Pancreas (tissue), 10 donors: ENCODE data around the gene BEST2. TPM values are rescaled to one million over a fixed set of nuclear protein-coding genes. Genes with fewer than 3 reads are reported as not detected.

Experiments used
- ATAC-seq, 4 donors: fragments of 200-7000 bp; cut with Tn5 transposase; one replicate each; pipeline versions ENCODE4 v1.8.0 to v1.9.1; 2020; ENCODE audit warnings: mild to moderate bottlenecking in 4 of 4, moderate library complexity in 4 of 4
- DNase-seq, 6 donors: peaks; one replicate each; pipeline ENCODE4 v3.0.0-alpha.2; 2020
- FAIRE-seq: peaks from 2 replicates; lab custom pipeline; 2012; peaks lifted over from hg19 to GRCh38; lab: Jason Lieb, UNC
- H3K27ac ChIP-seq, 4 donors: fragments of 200-600 bp; sonication (generic); 1 replicate in 3 of 4; 2 replicates in 1 of 4; pipeline versions ENCODE4 v1.5.0 to v1.8.0; 2020
- H3K27me3 ChIP-seq, 4 donors: fragments of 200-600 bp; one replicate each; pipeline ENCODE4 v1.8.0; 2021
- H3K36me3 ChIP-seq, 3 donors: fragments of 200-600 bp; sonication (generic) in 1 of 3; one replicate each; pipeline versions ENCODE4 v1.5.0 to v1.8.0; 2020 to 2021
- H3K4me1 ChIP-seq, 3 donors: fragments of 200-600 bp; one replicate each; pipeline ENCODE4 v1.8.0; 2021
- H3K4me3 ChIP-seq, 4 donors: fragments of 200-600 bp; sonication (generic) in 2 of 4; one replicate each; pipeline versions ENCODE4 v1.5.0 to v1.8.0; 2020 to 2021
- H3K9me3 ChIP-seq, 4 donors: fragments of 200-600 bp; one replicate each; pipeline ENCODE4 v1.8.0; 2021
- WGBS, 2 donors: extraction: QIAGEN DNeasy Blood & Tissue Kit; methylation state at CpG; one replicate each; pipeline ENCODE4 v1.1.7; 2013; 5-methylcytosine and 5-hydroxymethylcytosine counted together
- intact Hi-C, 3 donors: fragments of 100-400 bp; cut with DNase I; formaldehyde crosslinking; loops; one replicate each; pipeline versions ENCODE4 v1.11.1 to v1.14.2; 2022
- polyA plus RNA-seq, 2 donors: library from polyadenylated mRNA; stranded (reverse); fragments of 200-250 nt; gene quantifications; one replicate each; pipeline ENCODE4 v1.2.3, GENCODE V29; 2013
- total RNA-seq, 6 donors: library from RNA; stranded (reverse); fragmentation: NEBNext Ultra II Directional in 4 of 6; extraction: Animal tissue kit (Norgen Biotek cat#: 25700) in 4 of 6; gene quantifications; one replicate each; pipeline versions ENCODE4 v1.2.1 to v1.2.4, GENCODE V29; 2021 to 2023
- TF ChIP-seq, protein P1 (sequence below), 4 donors: fragments of 200-600 bp; sonication (generic) in 3 of 4; IDR thresholded peaks; one replicate each; pipeline versions ENCODE4 v1.5.0 to v1.8.0; 2021; ENCODE audit warnings: antibody characterized with exemption in 4 of 4
- donor health status: healthy with polysubstance abuse.
- donor health status: DM: no; HTN: no; CAD: no; lungs with moderate emphysema.
- donor health status: DM: no; HTN: no; CAD: no.
- donor health status: control.
- donor health status: control.
- donor health status: Bipolar disorder and iron deficiency.
- donor health status: DM: yes; HTN: yes; CAD: no.
- donor health status: DM: no; HTN: no; CAD: no.
- donor health status: DM: no; HTN: no; CAD: no.
- donor health status: DM: yes; HTN: yes; CAD: no.

Gene BEST2
- total and polyA plus RNA-seq, 8 donors, result not detected

DNA sequence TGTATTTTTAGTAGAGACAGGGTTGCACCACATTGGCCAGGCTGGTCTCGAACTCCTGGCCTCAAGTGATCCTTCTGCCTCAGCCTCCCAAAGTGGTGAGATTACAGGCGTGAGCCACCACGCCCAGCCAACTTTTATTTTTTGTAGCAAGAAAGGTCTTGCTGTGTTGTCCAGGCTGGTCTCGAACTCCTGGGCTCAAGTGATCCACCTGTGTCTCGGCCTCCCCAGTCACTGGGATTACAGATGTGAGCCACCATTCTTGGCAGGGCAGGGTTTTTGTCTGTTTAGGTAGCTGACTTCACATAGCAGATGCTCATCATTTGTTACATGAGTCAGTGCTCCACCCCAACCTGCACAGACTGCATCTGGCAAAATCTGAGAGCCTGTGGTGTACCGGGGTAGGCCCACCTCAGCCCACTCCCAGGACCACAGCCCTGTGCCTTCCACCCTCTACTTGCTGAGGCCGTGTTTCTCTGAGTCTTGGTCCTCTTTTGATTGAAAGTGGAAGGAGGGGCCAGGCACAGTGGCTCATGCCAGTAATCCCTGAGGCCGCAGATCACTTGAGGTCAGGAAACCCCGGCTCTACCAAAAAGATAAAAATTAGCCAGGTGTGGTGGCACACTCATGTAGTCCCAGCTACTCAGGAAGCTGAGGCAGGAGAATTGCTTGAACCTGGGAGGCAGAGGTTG is 23.7 kb upstream of the BEST2 start:
- no peak overlapping the region for H3K27ac ChIP-seq
- ATAC-seq (no peak), FAIRE-seq (no peak), DNase-seq (no peak)
- H3K4me1 ChIP-seq, result peaks cover 8 to 19% (median 9%) of the 10 kb centered on the region in 3 donors
- no peaks in the 10 kb centered on the region for H3K27me3 ChIP-seq
- 92 to 94% methylated on average over 9 of the region's 9 CpGs for WGBS, 2 donors
- H3K36me3 ChIP-seq, result peaks cover 0 to 20% (median 15%) of the 10 kb centered on the region in 3 donors
- TF ChIP-seq, protein P1, sequence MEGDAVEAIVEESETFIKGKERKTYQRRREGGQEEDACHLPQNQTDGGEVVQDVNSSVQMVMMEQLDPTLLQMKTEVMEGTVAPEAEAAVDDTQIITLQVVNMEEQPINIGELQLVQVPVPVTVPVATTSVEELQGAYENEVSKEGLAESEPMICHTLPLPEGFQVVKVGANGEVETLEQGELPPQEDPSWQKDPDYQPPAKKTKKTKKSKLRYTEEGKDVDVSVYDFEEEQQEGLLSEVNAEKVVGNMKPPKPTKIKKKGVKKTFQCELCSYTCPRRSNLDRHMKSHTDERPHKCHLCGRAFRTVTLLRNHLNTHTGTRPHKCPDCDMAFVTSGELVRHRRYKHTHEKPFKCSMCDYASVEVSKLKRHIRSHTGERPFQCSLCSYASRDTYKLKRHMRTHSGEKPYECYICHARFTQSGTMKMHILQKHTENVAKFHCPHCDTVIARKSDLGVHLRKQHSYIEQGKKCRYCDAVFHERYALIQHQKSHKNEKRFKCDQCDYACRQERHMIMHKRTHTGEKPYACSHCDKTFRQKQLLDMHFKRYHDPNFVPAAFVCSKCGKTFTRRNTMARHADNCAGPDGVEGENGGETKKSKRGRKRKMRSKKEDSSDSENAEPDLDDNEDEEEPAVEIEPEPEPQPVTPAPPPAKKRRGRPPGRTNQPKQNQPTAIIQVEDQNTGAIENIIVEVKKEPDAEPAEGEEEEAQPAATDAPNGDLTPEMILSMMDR (IDR thresholded peaks at IDR 0.05), result no peak
- no peaks in the 10 kb centered on the region for H3K9me3 ChIP-seq
- H3K4me3 ChIP-seq, result no peak overlapping the region
- intact Hi-C loops, result no loop called here

DNA sequence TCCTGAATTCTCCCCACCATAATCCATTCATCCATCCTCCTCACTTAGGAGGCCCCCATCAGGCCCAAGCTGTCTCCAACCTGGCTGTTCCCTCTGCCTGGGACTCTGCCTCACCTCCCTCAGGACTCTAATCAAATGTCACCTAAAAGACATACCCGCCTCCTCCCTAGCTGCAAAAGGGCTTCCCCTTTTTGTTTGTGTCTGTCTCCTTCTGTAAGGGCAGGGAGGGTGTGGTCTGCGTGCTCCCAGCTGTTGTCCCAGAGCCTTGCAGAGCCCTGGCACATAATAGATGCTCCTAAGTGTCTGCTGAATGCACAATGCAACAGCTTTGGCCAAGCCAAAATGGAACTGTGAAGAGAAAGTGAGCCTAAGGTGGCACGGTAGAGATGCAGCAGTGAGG is 21.5 kb upstream of the BEST2 start:
- H3K27ac ChIP-seq, result no peak overlapping the region
- no peak overlapping the region for H3K4me3 ChIP-seq
- H3K27me3 ChIP-seq, result no peaks in the 10 kb centered on the region
- peaks cover 12 to 15% (median 14%) of the 10 kb centered on the region in 3 donors for H3K4me1 ChIP-seq
- 90% methylated on average over 3 of the region's 3 CpGs for WGBS, 2 donors
- ATAC-seq (no peak), DNase-seq (no peak), FAIRE-seq (no peak)
- H3K9me3 ChIP-seq, result no peaks in the 10 kb centered on the region
- intact Hi-C loops, result no loop called here
- H3K36me3 ChIP-seq, result peaks cover 0 to 20% (median 15%) of the 10 kb centered on the region in 3 donors
- TF ChIP-seq, protein P1 (IDR thresholded peaks at IDR 0.05), result no peak

DNA sequence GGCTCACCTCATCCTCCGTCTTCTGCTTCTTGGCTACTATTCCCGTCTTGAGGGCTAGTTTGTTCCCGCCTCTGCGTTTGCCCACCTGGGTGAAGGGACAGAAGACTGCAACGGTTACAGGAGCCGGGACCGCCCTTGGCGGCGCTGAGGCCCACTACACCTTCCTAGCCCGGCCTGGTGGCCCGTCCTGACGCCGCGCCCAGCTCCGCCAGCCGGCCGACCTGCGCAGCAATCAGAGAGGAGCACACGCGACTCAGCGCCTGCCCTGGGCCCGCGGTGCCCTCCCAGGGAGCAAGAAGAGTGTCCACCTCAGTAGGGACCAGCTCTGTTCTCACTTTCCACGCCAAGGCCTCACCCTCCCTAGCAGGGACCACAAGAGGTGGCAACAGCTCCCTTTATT is 20.3 kb upstream of the BEST2 start:
- FAIRE-seq, result no peak

DNA sequence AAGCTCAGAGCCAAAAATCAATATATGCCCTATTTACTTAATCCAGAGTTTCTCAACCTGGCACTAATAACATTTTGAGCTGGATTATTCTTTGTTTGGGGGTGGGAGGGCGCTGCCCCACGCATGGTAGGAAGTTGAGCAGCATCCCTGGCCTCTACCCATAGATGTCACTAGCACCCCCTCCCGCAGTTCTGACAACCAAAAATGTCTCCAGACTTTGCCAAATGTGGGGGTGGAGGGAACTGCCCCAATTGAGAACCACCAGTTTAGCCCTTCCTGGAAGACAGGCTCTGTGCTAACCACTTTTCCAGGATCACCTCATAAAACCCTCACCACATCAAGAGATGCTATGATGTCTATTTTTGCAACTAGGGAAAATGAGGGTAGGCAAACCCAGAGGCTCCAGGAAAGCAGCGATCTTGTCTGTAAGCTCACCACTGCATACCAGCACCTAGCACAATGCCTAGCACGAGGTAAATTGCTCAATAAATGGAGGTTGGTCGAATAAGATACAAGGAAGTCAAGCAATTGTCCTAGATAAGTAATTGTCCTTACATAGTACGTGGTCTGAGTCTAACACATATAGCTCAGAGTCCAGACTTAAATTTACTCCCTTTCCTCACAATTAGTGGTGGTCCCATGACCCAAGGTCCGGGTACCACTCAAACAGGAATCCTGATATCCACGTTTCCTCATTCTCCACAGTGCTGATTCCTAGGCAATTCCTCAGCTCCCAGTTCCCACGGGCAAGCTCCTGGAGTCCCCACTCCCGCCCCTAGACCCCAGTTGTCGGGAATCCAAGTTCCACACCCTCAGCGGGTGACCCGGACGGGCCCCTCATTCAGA is 18.0 kb upstream of the BEST2 start:
- intact Hi-C loops, result no loop called here

More for the DNA sequence above, 20.3 kb upstream of the BEST2 start:
- TF ChIP-seq, protein P1 (IDR thresholded peaks at IDR 0.05), result no peak
- no peaks in the 10 kb centered on the region for H3K9me3 ChIP-seq
- H3K4me1 ChIP-seq, result peaks cover 12 to 17% (median 14%) of the 10 kb centered on the region in 3 donors
- H3K36me3 ChIP-seq, result peaks cover 0 to 20% (median 15%) of the 10 kb centered on the region in 3 donors
- no peaks in the 10 kb centered on the region for H3K27me3 ChIP-seq
- ATAC-seq (no peak), DNase-seq (no peak)
- intact Hi-C loops, result no loop called here
- H3K27ac ChIP-seq, result no peak overlapping the region
- WGBS, 2 donors, result 93 to 94% methylated on average over 20 to 24 of the region's 24 CpGs
- H3K4me3 ChIP-seq, result no peak overlapping the region

More for the DNA sequence above, 18.0 kb upstream of the BEST2 start:
- ATAC-seq (no peak), DNase-seq (no peak), FAIRE-seq (no peak)
- Histone ChIP-seq H3K36me3 (peaks cover 0 to 20% (median 15%) of the 10 kb centered on the region in 3 donors), H3K4me3 (peak overlapping the region; percentile 74 to 99 (median 88)), H3K27me3 (no peaks in the 10 kb centered on the region), H3K4me1 (peaks cover 17 to 29% (median 21%) of the 10 kb centered on the region in 3 donors), H3K9me3 (no peaks in the 10 kb centered on the region), H3K27ac (peak overlapping the region; percentile 84 to 91 (median 86))
- WGBS, 2 donors, result 0 to 2% methylated on average over 15 of the region's 15 CpGs
- TF ChIP-seq, protein P1 (IDR thresholded peaks at IDR 0.05), result no peak
